Stimulated activated CD4-positive, alpha-beta T cell treated with anti-CD3 and anti-CD28 coated beads, Interleukin-2, amount 100 ng/mL, for 24 hours (primary cell): Measurements from ENCODE around the gene R3HCC1L.

ENCODE experiments used
- DNase-seq, 2 donors: peaks; one replicate each; pipeline ENCODE4 v3.0.0-alpha.2; 2020

The R3HCC1L gene

GRCh38 chr10:98292971-98293370 is 158.5 kb downstream of the R3HCC1L start:
- no peak for DNase-seq

GRCh38 chr10:98293550-98294269 is 159.3 kb downstream of the R3HCC1L start:
- DNase-seq = no peak

- DNase-seq = no peak
These were observed 159.8 kb downstream of the R3HCC1L start for GRCh38 chr10:98294270-98294627.
